A549 (cell line): Measurements from ENCODE around the gene TUBA8. TPM values are rescaled to one million over a fixed set of nuclear protein-coding genes. Genes with fewer than 3 reads are reported as not detected.

Source experiments
- ATAC-seq, 2 experiments: fragments of 200-7000 bp in 1 of 2; fragments of >200 bp in 1 of 2; cut with Nextera tagmentation in 1 of 2; cut with Tn5 transposase in 1 of 2; 3 replicates each; pipeline versions ENCODE4 v1.8.0 to v1.9.1; 2018 to 2020; ENCODE audit warnings: mild to moderate bottlenecking in 1 of 2, moderate library complexity in 1 of 2
- CTCF ChIA-PET: fragments of 300-600 bp; sonication (Branson Sonifier 250); formaldehyde crosslinking; extraction: SDS; loops from one replicate; lab custom pipeline; 2021; ENCODE audit warnings: antibody characterized with exemption, inconsistent platforms; lab: Yijun Ruan, JAX
- POLR2A ChIA-PET: fragments of 350-600 bp; formaldehyde crosslinking; extraction: SDS; loops from one replicate; lab custom pipeline; 2021; ENCODE audit warnings: antibody characterized with exemption, inconsistent platforms; lab: Yijun Ruan, JAX
- DNase-seq, 2 experiments: peaks; one replicate each; pipeline versions ENCODE4 v3.0.0 to v3.0.0-alpha.2; 2011 to 2016; ENCODE audit warnings: low read depth in 1 of 2, low spot score in 1 of 2
- FAIRE-seq: peaks from 2 replicates; lab custom pipeline; 2011; peaks lifted over from hg19 to GRCh38; lab: Jason Lieb, UNC
- H3K27ac ChIP-seq, 2 experiments: fragments of >200 bp; sonication (Bioruptor Twin); formaldehyde crosslinking; 3 replicates each; pipeline ENCODE4 v1.5.1; 2016 to 2017
- H3K4me1 ChIP-seq: fragments of >200 bp; sonication (Bioruptor Twin); formaldehyde crosslinking; 3 replicates; pipeline ENCODE4 v1.6.1; 2016
- H3K4me2 ChIP-seq: fragments of >200 bp; sonication (Bioruptor Twin); formaldehyde crosslinking; 3 replicates; pipeline ENCODE4 v1.6.1; 2016
- H3K4me3 ChIP-seq: fragments of >200 bp; sonication (Bioruptor Twin); formaldehyde crosslinking; 3 replicates; pipeline ENCODE4 v1.5.1; 2016
- H3K9me3 ChIP-seq: fragments of >200 bp; sonication (Bioruptor Twin); formaldehyde crosslinking; 3 replicates; pipeline ENCODE4 v1.6.1; 2016
- BHLHE40 ChIP-seq: IDR thresholded peaks from 2 replicates; pipeline ENCODE4 v1.6.1; 2012; ENCODE audit warnings: low read depth, low read length, inconsistent platforms
- CHD4 ChIP-seq: fragments of 200-600 bp; sonication (generic); IDR thresholded peaks from 2 replicates; pipeline ENCODE4 v1.6.1; 2016; ENCODE audit warnings: antibody characterized with exemption, mild to moderate bottlenecking, borderline replicate concordance
- FOSB ChIP-seq: fragments of 250-450 bp; sonication (Bioruptor Pico); IDR thresholded peaks from 2 replicates; pipeline ENCODE4 v1.5.0; 2020; ENCODE audit warnings: mild to moderate bottlenecking, moderate library complexity
- FOXS1 ChIP-seq: fragments of 250-450 bp; sonication (Bioruptor Pico); IDR thresholded peaks from 2 replicates; pipeline ENCODE4 v1.5.0; 2020; ENCODE audit warnings: mild to moderate bottlenecking, moderate library complexity
- HOXB13 ChIP-seq: fragments of 250-450 bp; sonication (Bioruptor Pico); IDR thresholded peaks from 2 replicates; pipeline ENCODE4 v1.5.0; 2020; ENCODE audit warnings: low read depth, mild to moderate bottlenecking, moderate library complexity
- JUN ChIP-seq, 2 experiments: fragments of >200 bp; sonication (Bioruptor Twin); formaldehyde crosslinking; IDR thresholded peaks; 2 replicates in 1 of 2; 3 replicates in 1 of 2; pipeline ENCODE4 v1.6.1; 2016 to 2017
- JUNB ChIP-seq: fragments of >200 bp; sonication (Bioruptor Twin); formaldehyde crosslinking; IDR thresholded peaks from 2 replicates; pipeline ENCODE4 v1.6.1; 2016
- KDM5A ChIP-seq: fragments of 200-600 bp; sonication (generic); IDR thresholded peaks from 2 replicates; pipeline ENCODE4 v1.6.1; 2016; ENCODE audit warnings: antibody characterized with exemption, mild to moderate bottlenecking
- MAFK ChIP-seq: fragments of 450-650 bp; IDR thresholded peaks from 2 replicates; pipeline ENCODE4 v1.6.1; 2014; ENCODE audit not compliant: partially characterized antibody
- MAZ ChIP-seq: fragments of 150-350 bp; IDR thresholded peaks from 2 replicates; pipeline ENCODE4 v1.6.1; 2014; ENCODE audit warnings: antibody characterized with exemption, low read depth, low read length, borderline replicate concordance
- MYC ChIP-seq: IDR thresholded peaks from 2 replicates; pipeline ENCODE4 v1.6.1; 2012; ENCODE audit warnings: mild to moderate bottlenecking, inconsistent platforms, low read length, improper control_type of control experiment, borderline replicate concordance
- NFE2L2 ChIP-seq: fragments of 150-350 bp; conservative IDR thresholded peaks from 2 replicates; pipeline ENCODE4 v1.6.1; 2014; ENCODE audit warnings: low read length
- RAD21 ChIP-seq, 2 experiments: fragments of >200 bp in 1 of 2; sonication (Bioruptor Twin) in 1 of 2; formaldehyde crosslinking in 1 of 2; IDR thresholded peaks in 1 of 2; conservative IDR thresholded peaks in 1 of 2; 2 replicates in 1 of 2; 3 replicates in 1 of 2; pipeline ENCODE4 v1.6.1; 2012 to 2018; ENCODE audit warnings: inconsistent platforms in 1 of 2
- RARB ChIP-seq: fragments of 250-450 bp; sonication (Bioruptor Pico); IDR thresholded peaks from 2 replicates; pipeline ENCODE4 v1.8.0; 2021; ENCODE audit warnings: mild to moderate bottlenecking, moderate library complexity
- RFX5 ChIP-seq: fragments of 450-650 bp; IDR thresholded peaks from 2 replicates; pipeline ENCODE4 v1.7.1; 2014; ENCODE audit warnings: antibody characterized with exemption, mild to moderate bottlenecking, moderate library complexity
- SMC3 ChIP-seq: fragments of >200 bp; sonication (Bioruptor Twin); formaldehyde crosslinking; IDR thresholded peaks from 3 replicates; pipeline ENCODE4 v1.6.1; 2018; ENCODE audit warnings: inconsistent platforms
- SREBF2 ChIP-seq: fragments of 450-650 bp; IDR thresholded peaks from 2 replicates; pipeline ENCODE4 v1.6.1; 2014; ENCODE audit warnings: mild to moderate bottlenecking, moderate library complexity
- ZC3H11A ChIP-seq: fragments of 450-650 bp; IDR thresholded peaks from 2 replicates; pipeline ENCODE4 v1.6.1; 2014; ENCODE audit warnings: antibody characterized with exemption, mild to moderate bottlenecking
- WGBS: methylation state at CpG from one replicate; pipeline ENCODE4 v1.1.6; 2017; ENCODE audit errors: missing lambda C conversion rate; 5-methylcytosine and 5-hydroxymethylcytosine counted together
- polyA plus RNA-seq, 4 experiments: library from polyadenylated mRNA; depleted of rRNA in 3 of 4; stranded (reverse); fragments of >200 nt; fragmentation: RNase III in 1 of 4; extraction: RNeasy Plus Mini Kit Qiagen cat#74134 plus additional on column Dnase treatment in 1 of 4; gene quantifications; 2 replicates in 3 of 4; 3 replicates in 1 of 4; pipeline ENCODE4 v1.2.3, GENCODE V29; 2011 to 2017
- TF ChIP-seq, protein P1 (sequence below): fragments of >200 bp; sonication (Bioruptor Twin); formaldehyde crosslinking; IDR thresholded peaks from 3 replicates; pipeline ENCODE4 v1.5.1; 2016
- TF ChIP-seq, protein P2 (sequence below): fragments of 450-650 bp; IDR thresholded peaks from 2 replicates; pipeline ENCODE4 v1.6.1; 2014; ENCODE audit warnings: antibody characterized with exemption
- TF ChIP-seq, protein P3 (sequence below): fragments of >200 bp; sonication (Bioruptor Twin); formaldehyde crosslinking; IDR thresholded peaks from 2 replicates; pipeline ENCODE4 v1.6.1; 2016
- TF ChIP-seq, protein P4 (sequence below): fragments of 200-600 bp; sonication (generic); IDR thresholded peaks from 2 replicates; pipeline ENCODE4 v1.6.1; 2016; ENCODE audit warnings: antibody characterized with exemption, mild to moderate bottlenecking, moderate library complexity

TUBA8 gene
- polyA plus RNA-seq, 2 of the 4 experiments (the other 2 are of a cell fraction): 0.13 to 0.66 TPM

DNA sequence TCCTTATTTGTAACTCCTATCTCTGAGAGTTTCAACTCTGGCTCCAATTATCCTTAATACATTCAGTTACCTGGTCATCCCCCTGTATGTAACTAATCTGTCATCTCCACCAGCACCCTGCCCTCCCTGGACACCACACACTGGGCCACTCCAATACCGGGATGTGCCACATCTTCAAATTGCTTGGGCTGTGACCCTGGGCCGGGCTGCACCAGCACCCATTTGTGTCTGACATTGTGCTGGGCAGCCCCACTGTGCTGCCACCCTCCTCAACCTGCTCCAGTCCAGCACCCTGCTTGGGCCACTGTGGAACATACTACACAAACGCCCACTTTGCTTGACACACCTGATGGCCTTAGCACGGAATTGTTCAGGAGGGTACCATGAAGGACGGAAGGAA is 37.2 kb downstream of the TUBA8 start:
- 90% methylated on average over 5 of the region's 5 CpGs for WGBS
- Histone ChIP-seq H3K4me3 (no peak overlapping the region), H3K4me2 (no peak overlapping the region), H3K27ac (no peak overlapping the region), H3K4me1 (no peaks in the 10 kb centered on the region), H3K9me3 (no peaks in the 10 kb centered on the region)
- ChIA-PET CTCF (interaction anchor here (1.4 kb wide), 1 partner anchor 10 kb away, joined by 3 read pairs; no protein-coding TSS in a partner anchor), POLR2A (no interaction called here)
- FAIRE-seq (no peak), DNase-seq (no peak), ATAC-seq (no peak)
- TF ChIP-seq KDM5A (no peak), JUNB (no peak), RFX5 (no peak), JUN (IDR thresholded peaks at IDR 0.05) (no peak), HOXB13 (CRISPR knock-in tag) (no peak), FOSB (CRISPR knock-in tag) (no peak), NFE2L2 (no peak), MAZ (no peak), MAFK (no peak), RAD21 (conservative IDR thresholded peaks at IDR 0.05 in 1 of 2, IDR thresholded peaks at IDR 0.05 in 1 of 2) (no peak), CHD4 (no peak), SREBF2 (no peak), SMC3 (no peak), ZC3H11A (no peak), MYC (no peak)
- TF ChIP-seq, protein P1, sequence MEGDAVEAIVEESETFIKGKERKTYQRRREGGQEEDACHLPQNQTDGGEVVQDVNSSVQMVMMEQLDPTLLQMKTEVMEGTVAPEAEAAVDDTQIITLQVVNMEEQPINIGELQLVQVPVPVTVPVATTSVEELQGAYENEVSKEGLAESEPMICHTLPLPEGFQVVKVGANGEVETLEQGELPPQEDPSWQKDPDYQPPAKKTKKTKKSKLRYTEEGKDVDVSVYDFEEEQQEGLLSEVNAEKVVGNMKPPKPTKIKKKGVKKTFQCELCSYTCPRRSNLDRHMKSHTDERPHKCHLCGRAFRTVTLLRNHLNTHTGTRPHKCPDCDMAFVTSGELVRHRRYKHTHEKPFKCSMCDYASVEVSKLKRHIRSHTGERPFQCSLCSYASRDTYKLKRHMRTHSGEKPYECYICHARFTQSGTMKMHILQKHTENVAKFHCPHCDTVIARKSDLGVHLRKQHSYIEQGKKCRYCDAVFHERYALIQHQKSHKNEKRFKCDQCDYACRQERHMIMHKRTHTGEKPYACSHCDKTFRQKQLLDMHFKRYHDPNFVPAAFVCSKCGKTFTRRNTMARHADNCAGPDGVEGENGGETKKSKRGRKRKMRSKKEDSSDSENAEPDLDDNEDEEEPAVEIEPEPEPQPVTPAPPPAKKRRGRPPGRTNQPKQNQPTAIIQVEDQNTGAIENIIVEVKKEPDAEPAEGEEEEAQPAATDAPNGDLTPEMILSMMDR: no peak
- TF ChIP-seq, protein P2, sequence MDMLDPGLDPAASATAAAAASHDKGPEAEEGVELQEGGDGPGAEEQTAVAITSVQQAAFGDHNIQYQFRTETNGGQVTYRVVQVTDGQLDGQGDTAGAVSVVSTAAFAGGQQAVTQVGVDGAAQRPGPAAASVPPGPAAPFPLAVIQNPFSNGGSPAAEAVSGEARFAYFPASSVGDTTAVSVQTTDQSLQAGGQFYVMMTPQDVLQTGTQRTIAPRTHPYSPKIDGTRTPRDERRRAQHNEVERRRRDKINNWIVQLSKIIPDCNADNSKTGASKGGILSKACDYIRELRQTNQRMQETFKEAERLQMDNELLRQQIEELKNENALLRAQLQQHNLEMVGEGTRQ: no peak
- TF ChIP-seq, protein P3, sequence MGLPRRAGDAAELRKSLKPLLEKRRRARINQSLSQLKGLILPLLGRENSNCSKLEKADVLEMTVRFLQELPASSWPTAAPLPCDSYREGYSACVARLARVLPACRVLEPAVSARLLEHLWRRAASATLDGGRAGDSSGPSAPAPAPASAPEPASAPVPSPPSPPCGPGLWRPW: no peak

DNA sequence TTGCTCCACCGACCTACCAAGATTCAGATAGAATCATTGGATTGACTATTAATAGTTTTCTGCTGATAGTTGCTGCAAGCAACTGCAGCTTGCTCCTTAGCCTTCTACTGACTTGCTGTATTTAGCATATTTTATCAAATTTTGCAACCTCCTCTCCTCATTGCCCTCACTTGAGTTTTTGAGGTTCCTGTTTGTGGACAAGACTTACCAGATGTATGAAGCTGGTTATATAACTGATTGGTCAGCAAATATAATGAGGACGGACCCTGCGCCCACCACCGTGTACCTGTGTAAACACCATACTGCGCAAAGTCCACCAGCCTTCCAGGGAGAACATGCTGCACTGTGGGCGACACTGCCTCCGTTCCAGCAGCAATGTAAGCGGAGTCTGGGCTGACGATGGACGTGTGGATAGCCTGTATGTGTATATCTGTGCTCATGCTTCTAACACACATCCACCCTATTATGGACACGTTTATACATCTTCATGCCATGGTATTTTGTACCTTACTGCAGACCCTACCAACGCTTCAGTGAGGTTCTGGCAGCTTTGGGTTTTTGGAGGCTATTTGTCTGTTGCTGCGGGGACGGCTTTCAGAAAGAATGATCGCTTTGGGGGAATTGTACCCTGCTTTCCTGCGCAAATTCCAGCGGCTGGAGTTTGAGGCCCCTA is 37.8 kb downstream of the TUBA8 start:
- H3K27ac ChIP-seq: peak overlapping the region in 1 of 2 experiments; percentile 87; a peak in 1 of 6 replicates
- WGBS: 94% methylated on average over 17 of the region's 17 CpGs
- DNase-seq: no peak
- TF ChIP-seq, protein P3: no peak
- TF ChIP-seq FOXS1 (CRISPR knock-in tag) (no peak), MAFK (peak; percentile 70), RARB (CRISPR knock-in tag) (no peak), BHLHE40 (no peak)
- TF ChIP-seq, protein P4, sequence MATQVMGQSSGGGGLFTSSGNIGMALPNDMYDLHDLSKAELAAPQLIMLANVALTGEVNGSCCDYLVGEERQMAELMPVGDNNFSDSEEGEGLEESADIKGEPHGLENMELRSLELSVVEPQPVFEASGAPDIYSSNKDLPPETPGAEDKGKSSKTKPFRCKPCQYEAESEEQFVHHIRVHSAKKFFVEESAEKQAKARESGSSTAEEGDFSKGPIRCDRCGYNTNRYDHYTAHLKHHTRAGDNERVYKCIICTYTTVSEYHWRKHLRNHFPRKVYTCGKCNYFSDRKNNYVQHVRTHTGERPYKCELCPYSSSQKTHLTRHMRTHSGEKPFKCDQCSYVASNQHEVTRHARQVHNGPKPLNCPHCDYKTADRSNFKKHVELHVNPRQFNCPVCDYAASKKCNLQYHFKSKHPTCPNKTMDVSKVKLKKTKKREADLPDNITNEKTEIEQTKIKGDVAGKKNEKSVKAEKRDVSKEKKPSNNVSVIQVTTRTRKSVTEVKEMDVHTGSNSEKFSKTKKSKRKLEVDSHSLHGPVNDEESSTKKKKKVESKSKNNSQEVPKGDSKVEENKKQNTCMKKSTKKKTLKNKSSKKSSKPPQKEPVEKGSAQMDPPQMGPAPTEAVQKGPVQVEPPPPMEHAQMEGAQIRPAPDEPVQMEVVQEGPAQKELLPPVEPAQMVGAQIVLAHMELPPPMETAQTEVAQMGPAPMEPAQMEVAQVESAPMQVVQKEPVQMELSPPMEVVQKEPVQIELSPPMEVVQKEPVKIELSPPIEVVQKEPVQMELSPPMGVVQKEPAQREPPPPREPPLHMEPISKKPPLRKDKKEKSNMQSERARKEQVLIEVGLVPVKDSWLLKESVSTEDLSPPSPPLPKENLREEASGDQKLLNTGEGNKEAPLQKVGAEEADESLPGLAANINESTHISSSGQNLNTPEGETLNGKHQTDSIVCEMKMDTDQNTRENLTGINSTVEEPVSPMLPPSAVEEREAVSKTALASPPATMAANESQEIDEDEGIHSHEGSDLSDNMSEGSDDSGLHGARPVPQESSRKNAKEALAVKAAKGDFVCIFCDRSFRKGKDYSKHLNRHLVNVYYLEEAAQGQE: no peak
- TF ChIP-seq, all 56 proteins: peak for 1
- H3K4me1 ChIP-seq: no peaks in the 10 kb centered on the region
- FAIRE-seq: no peak
- H3K9me3 ChIP-seq: no peaks in the 10 kb centered on the region
- ChIA-PET POLR2A (no interaction called here), CTCF (interaction anchor here (1.4 kb wide), 1 partner anchor 9 kb away, joined by 3 read pairs; no protein-coding TSS in a partner anchor)
- no peak for ATAC-seq
- H3K4me3 ChIP-seq: no peak overlapping the region
- peak overlapping the region; percentile 73 for H3K4me2 ChIP-seq
